LHCN-M2 (cell line): ENCODE results near the gene UBE4B. TPM values are rescaled to one million over a fixed set of nuclear protein-coding genes. Genes with fewer than 3 reads are reported as not detected.

Experiments used
- DNase-seq: peaks from one replicate; pipeline ENCODE4 v3.0.0-alpha.2; 2012; ENCODE audit warnings: low read depth
- total RNA-seq: library from RNA; depleted of rRNA; stranded (reverse); fragments of >200 nt; gene quantifications from 2 replicates; pipeline ENCODE4 v1.2.3, GENCODE V29; 2014

UBE4B gene
- total RNA-seq, 1 experiment from 2014 or later, result 27.6 TPM

DNA sequence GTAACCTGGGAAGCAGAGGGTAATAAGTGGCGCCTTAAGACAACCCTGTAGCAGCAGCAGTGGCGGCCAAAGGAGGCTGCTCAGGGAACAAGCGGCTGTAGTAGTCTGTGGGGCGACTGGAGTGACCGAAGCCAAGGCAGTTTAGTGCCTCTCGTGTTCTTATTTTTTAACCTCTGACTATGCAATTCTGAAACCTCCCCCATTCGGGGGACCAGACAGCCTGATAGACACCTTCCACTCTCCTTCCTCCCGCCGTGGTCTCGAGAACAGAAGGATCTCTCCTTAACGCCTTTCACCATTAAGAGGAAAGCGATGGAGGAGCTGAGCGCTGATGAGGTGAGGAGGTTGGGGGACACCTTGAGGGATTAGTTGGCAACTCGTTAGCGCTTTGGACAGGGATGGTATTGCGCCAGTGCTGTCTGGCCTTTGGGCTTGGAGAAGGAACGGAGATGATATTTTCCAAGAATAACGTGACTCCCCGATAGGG, 644 bp downstream of the UBE4B start:
- DNase-seq, result peak; percentile 22

DNA sequence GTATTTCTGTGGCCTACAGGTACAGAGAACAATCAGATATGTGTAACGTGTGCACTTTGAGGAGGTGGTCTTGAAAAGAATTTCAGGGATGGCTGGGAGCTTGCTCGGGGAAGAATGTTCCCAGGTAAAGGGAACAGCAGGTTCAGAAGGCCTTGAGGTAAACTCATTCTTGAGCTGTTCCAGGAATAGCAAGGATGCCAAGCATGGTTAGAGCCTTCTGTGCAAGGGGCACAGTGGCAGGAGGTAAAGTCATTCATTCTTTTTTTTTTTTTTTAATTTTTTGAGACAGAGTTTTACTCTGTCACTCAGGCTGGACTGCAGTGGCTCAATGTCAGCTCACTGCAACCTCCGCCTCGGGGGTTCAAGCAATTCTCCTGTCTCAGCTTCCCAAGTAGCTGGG, 10.0 kb downstream of the UBE4B start:
- DNase-seq, result no peak

DNA sequence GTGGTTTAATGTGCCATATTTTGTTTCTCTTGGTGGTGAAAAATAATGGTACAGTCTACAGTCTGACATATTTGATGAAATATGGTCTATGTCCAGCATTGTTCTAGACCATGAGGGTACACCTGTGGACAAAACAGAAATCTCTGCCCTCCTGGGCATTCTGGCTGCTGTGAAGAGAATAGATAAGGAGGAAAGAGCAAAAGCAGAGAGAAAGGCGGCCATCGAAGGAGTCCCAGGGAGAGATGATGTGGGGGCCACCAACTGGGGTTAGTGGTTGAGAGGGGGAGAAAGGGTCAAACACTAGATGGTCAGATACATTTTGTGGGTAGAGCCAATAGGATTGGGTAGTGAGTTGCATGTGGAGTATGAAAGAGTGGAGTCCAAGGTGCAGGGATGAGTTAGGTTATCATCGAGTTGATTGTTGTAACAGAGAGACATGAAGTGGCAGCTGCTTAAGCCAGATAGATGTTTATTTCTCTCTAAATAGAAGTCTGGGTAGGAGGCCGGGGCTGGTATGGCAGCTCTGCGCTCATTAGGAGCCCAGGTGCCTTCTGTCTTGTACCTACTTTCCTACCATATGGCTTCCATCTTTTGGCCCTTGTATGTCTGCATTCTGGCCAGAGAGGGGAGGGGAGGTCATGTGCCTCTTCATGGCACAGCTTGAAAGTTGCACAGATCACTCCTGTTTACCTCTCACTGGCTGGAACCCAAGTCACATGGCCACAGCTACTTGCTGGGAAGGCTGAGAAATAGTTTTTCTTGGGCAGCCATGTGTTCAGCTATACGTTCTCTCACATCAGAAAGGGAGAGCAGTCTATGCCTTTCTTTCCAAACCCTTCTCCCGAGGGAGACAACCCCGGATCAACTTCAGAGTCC, 13.0 kb downstream of the UBE4B start:
- DNase-seq, result no peak

DNA sequence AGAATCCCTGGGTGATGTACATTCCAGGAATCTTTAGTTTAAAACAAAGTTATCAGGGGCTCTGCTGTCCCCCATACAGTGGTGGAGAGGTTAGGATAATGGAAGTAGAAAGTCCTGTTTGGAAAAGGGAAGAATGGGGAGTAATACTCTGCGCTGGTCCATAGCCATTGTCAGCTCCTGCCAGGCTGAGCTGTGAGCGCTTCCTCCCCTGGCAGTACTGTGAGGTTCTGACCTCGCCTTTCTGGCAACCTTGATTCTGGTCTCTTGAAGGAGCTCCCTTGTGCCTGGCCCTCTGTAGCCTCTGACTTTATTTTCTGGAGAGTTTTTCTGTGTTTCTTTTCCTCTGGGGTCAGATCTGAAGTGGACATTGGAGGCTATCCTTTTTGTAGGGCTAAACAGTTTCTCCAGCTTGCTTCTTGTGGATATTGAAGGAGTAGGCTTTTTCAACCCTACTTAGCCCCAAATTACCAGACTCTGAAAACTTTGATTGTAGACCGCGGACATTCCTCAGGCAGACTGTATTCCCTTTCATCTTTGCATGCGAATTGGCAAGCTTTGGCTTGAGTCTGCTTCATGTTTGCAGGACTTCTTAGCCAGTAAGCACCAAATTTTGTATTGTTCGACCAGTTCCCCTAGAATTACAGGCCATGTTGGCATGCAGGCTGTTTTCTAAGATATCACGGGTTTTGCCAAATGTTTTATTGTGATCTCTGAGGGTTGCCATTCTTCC, 13.8 kb downstream of the UBE4B start:
- DNase-seq, result no peak

DNA sequence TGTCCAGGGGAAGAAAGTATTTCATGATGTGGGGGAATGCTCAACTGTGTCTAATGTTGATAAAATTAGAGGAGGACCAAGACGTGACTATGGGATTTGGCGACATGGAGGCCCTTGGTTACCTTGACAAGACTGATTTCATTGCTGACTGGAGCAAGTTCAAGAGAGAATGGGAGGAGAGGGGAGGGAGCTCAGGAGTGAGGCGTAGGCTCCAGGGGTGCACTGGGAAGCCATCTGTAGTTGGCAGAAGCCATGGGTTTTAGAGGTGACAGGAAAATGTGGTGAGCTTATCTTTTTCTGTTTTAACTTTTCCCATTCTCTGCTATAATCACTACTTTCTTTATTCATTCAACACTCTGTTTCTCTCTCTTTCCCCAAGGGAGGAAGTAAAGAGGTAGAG, 15.8 kb downstream of the UBE4B start:
- no peak for DNase-seq

DNA sequence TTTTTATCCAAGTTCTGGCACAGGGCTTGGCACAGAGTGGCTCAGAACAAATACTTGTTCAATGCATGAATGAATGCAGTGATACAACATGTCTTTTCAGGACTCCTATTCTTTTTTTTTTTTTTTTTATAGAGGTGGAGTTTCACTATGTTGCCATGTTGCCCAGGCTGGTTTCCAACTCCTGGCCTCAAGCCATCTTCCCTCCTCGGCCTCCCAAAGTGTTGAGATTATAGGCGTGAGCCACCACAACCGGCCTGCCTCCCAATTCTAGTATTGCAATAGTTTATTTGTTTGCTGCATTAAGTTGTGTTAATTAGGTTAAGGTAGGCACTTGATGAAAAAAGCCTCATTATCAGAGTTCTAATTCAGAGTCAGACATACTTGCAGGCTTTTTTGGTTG, 17.9 kb downstream of the UBE4B start:
- DNase-seq, result no peak

DNA sequence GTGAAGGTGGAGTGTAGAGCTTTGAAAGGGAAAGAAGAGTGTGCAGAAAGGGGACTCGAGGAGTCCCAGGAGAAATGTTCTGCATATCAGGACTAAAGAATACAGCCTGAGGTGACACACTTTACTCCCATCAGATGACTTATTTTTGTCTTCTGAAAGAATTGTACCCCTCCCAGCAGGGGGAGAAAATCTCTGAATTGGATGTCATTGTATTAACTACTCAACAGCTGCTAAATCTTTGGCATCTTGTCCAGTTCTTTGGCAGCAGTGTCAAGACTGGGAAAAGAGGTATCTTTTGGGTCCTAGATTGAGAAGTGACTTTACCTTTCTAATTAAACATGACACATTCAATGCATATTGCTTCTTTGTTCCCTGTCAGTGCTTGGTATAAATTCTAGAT, 18.9 kb downstream of the UBE4B start:
- DNase-seq, result peak; percentile 22

DNA sequence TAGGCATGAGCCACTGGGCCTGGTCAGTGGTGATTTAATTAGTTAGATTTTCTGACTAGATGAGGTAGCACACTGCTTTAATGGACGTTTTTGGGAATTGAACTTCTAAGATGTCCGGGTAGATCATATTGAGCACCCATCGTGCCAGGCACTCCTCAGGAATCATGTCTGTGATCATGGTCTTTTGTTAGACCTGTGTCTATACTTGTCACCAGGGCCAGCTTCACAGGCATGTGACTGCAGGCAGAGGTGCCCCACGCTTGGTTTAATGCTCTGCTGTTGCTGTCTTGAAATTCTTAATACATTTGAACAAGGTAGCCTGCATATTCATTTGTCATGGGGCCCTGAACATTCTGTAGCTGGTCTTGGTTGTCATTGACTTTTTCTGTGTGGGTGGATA, 19.6 kb downstream of the UBE4B start:
- DNase-seq, result no peak

DNA sequence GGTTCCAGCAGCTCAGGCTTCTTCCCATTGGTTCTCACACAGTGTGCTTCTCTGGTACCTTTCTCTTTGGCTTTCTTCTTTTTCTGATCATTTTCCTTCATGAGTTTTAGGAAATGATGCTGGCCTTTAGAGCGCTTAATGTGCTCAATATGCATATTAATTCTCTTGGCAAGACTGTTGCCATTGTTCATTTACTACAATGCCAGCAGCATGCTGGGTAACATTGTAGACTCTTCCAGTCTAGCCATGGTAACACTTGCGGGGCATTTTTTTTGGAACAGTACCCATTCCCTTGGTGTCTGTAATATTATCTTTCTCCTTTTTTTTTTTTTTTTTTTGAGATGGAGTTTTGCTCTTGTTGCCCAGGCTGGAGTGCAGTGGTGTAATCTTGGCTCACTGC, 21.7 kb downstream of the UBE4B start:
- DNase-seq, result no peak

DNA sequence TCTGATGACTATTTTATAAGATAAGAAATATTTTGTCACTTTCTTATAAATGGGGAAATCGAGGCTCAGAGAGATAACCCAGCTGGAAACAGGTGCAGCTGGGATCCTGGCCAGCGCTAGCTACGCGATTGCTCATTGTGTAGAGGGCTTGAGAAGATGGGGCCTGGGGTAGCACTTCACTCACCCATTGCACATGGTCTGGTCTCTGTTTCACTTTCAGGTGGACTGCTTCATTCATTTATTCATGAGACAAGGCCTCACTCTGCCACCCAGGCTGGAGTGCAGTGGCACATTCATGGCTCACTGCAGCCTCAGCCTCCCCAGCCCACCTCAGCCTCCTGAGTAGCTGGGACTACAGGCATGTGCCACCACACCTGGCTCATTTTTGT, 23.8 kb downstream of the UBE4B start:
- DNase-seq, result no peak

DNA sequence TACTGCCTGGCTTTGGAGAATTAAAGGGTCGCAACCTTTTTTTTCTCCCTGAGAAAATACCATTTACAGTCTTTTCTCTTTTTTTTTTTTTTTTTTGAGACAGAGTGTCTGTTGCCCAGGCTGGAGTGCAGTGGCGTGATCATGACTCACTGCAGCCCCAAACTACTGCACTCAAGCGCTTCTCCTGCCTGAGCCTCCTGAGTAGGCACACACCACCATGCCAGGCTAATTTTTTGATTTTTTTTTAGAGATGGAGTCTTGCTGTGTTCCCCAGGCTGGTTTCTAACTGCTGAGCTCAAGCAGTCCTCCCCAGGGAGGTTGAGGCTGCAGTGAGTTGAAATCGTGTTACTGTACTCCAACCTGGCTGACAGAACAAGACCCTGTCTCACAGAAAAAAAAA, 24.6 kb downstream of the UBE4B start:
- DNase-seq, result peak; percentile 49

DNA sequence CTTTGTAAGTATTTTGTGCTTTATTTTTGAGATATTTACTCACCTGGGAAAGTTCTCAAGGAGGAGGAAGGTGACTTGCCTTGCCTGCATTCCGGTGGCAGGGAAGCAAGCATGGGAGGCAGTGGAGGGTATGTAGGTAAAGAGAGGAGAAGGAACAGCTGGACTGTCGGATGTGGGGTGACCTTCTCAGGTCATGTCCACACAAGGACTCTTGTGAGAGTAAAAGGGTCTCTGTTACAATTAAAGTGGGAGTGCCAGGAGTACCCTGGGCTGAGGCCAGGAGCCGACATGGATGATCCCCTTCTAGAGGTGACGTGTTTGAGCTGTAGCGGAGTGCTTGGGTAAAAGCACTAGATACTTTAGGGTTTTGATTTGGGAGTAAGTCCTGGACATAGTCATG, 25.0 kb downstream of the UBE4B start:
- DNase-seq, result no peak

DNA sequence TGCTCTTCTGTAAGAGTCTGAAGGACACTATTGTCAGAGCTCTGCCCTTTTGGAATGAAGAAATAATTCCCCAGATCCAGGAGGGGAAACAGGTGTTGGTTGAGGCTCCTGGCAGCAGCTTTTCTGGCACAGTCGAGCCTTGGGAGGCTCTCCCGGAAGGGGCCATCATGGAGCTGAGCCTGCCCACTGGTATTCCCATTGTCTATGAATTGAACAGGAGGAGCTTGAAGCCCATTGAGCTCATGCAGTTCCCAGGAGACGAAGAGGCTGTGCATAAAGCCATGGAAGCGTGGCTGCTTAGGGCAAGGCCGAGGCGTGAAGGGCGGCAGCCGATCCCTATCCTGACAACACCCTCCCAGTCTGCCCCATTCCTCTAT, 26.6 kb downstream of the UBE4B start:
- no peak for DNase-seq

DNA sequence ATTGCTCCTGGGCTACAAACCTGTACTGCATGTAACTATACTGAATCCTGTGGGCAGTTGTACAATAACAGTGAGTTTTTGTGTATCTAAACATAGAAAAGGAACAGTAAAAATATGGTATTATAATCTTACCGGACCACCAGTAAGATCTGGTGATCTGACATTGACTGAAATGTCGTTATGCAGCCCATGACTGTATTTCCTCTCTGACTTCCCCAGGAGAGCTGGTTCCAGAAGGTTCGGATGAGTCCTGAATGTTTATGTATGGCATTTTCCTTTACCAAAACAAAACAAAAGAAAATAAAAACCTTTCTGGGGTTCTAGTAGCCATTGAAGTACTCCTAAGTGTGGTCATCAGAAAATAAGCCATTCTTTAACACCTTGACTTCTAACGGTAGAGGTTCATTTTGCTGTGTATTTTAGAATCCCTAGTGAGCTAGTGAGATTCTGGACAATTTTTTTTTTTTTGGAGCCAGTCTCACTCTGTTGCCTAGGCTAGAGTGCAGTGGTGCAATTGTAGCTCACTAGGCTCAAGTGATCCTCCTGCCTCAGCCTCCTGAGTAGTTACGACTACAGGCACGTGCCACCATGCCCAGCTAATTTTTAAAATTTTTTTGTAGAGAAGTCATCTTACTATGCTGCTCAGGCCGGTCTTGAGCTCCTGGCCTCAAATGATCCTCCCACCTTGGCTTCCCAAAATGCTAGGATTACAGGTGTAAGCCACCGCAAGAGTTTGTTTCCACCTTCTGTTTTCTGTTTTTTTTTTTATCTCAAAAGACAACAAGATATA, 27.7 kb downstream of the UBE4B start:
- no peak for DNase-seq

DNA sequence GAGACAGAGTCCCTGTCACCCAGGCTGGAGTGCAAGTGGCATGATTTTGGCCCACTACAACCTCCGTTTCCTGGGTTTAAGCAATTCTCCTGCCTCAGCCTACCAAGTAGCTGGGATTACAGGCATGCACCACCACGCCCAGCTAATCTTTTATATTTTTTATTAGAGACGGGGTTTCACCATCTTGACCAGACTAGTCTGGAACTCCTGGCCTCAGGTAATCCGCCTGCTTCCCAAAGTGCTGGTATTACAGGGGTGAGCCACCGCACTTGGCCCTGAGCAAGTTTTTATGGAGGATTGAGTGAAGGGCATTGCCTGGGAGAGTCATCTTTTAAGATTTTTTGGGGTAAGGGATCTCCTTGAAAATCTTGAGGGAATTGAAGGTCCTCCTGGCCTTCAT, 28.5 kb downstream of the UBE4B start:
- no peak for DNase-seq

DNA sequence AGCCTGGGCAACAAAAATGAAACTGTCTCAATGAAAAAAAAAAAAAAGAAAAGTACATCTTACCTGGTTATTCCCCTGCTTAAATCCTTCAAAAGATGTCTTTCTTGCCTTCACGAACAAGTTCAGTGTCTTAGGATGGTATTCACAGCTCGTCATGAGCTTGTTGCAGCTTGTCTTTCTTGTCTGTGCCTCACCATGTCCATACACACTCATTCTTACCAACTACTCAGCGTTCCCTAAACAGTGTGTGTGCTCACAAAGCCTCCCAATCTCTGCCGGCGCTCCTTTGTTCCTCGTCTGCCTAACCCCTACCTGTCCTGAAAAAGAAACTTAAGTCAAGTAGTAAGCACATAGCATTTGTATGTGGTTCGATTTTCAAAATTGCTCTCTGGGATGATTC, 31.1 kb downstream of the UBE4B start:
- no peak for DNase-seq

DNA sequence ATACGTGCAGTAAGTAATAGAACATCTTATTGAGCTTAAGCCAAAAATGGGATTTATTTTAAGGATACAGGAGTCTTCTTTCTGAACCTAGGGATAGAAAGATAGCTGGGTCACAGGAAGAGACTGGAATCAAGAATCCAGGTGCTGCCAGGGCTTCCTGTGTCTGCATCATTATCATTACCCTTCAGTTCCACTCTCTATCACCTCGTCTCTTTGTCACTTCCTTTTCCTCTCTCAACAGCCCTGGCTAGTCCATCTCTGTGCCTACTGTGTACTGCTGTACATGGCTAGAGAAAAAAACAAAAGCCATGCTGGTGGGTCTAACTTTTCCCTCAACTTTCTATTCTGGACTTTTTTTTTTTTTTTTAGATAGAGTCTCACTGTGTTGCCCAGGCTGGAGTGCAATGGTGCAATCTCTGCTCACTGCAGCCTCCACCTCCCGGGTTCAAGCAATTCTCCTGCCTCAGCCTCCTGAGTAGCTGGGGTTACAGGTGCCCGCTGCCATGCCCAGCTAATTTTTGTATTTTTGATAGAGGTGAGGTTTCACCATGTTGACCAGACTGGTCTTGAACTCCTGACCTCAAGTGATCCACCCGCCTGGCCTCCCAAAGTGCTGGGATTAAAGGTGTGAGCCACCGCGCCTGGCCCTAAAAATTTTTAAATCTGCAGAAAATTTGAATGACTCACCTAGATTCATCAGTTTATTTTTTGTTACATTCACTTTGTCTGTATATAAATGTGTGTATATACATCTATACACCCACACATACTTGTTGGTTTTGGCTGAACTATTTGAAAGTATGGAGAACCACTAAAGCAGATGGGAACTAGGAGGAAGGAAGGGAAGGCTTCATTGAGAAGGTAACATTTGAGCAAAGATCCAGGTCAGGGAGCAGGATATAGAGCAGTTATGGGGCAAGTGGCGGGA, 31.9 kb downstream of the UBE4B start:
- DNase-seq, result no peak

DNA sequence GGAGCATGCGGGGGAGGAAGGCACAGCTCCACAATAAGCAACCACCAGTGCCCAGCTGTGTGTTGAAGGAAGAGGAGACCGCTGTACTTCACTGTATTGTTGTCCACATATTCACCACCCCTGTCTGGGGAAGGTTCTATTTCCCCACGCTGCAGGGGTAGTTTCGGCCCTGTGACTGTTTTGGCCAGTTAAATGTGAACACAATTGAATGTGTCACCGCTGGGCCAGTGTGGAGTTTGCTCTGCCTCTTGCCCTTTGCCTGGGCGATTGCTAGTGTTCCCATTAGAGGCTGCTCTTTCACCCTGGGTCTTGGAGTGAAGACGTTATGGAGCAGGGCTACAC, 32.6 kb downstream of the UBE4B start:
- DNase-seq, result no peak

DNA sequence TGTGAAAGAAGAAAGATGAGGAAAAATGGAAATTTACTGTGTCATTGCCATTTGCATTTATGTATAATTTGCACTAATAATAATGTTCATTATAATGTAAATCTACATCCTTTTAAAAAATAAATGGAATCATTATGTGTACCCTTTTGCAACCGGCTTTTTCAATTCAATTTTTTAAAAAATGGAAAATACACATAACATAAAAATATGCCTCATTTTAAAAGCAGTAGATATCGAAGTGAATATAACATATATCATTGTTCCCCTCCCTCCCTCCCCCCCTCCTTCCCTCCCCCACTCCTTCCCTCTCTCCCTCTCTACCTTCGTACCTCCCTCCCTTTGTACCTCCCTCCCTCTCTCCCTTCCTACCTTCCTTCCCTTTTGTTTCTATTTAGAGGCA, 33.0 kb downstream of the UBE4B start:
- DNase-seq, result no peak

DNA sequence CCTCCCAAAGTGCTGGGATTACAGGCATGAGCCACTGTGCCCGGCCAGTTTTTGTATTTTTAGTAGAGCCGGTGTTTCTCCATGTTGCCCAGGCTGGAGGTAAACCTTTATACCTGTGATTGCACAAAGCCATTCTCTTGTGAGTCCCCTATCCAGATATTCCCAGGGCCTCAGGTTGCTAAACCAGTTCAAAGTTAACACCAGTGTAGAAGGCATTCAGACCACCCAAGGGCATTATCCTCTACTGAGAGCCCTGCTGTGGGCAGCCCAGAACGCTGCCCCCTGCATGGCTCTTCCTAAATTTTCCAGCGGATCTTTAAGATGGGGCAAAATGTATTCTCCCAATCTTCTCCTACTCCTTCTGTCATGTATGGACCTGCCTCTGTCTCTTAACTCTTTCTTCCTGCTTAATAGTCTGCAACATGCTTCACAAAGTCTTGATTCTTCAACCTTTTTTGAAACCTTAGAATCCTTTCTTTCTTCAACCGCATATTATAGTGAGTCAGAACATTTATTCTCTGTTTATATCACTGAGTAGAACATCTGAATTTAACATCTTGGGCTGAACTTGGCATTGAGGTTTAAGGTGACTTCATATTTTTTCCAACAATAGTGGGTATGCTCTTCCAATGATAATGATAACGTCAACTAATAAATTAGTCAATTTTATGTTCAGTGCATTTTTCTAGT, 36.0 kb downstream of the UBE4B start:
- no peak for DNase-seq

DNA sequence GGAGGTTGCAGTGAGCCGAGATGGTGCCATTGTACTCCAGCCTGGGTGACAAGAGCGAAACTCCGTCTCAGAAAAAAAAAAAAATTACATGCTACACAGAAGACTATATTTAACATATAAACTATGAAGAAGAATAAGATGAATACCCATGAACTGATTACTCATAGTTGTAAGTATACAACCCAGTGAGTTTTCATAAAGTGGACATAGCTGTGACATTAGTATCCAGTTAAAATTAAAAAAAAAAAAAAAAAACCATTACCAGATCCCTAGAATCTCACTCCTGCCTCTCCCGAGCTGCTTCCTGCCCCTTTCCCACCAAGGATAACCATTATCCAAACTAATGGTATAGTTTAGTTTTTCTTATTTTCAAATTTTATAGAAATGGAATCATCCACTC, 37.4 kb downstream of the UBE4B start:
- DNase-seq, result no peak
